Mesenchymal stem cell (in vitro differentiated cells and primary cell): ENCODE data around the gene RNF150.

Experiments used
- DNase-seq: peaks from one replicate; pipeline ENCODE4 v3.0.0-alpha.2; 2013
- H2AFZ ChIP-seq: one replicate; pipeline ENCODE4 v1.6.1; 2013; ENCODE audit warnings: low read depth, mild to moderate bottlenecking, control low read depth, inconsistent platforms, low read length, moderate library complexity
- H2AK5ac ChIP-seq: 2 replicates; pipeline ENCODE4 v1.6.1; 2013; ENCODE audit warnings: low read length, moderate library complexity, mild to moderate bottlenecking, inconsistent platforms; ENCODE audit not compliant: severe bottlenecking
- H2BK120ac ChIP-seq: one replicate; pipeline ENCODE4 v1.6.1; 2013; ENCODE audit warnings: low read depth, mild to moderate bottlenecking, inconsistent platforms, low read length, moderate library complexity
- H2BK12ac ChIP-seq, 2 experiments: one replicate each; pipeline ENCODE4 v1.6.1; 2013; ENCODE audit warnings: inconsistent platforms in 2 of 2, low read length in 2 of 2, mild to moderate bottlenecking in 2 of 2, moderate library complexity in 2 of 2, control low read depth in 1 of 2
- H2BK15ac ChIP-seq: one replicate; pipeline ENCODE4 v1.6.1; 2013; ENCODE audit warnings: mild to moderate bottlenecking, low read depth, inconsistent platforms; ENCODE audit not compliant: poor library complexity, severe bottlenecking
- H2BK5ac ChIP-seq: 2 replicates; pipeline ENCODE4 v1.6.1; 2013; ENCODE audit warnings: low read depth, mild to moderate bottlenecking, low read length, control low read depth, inconsistent platforms; ENCODE audit not compliant: poor library complexity, severe bottlenecking
- H3K14ac ChIP-seq, 2 experiments: one replicate each; pipeline ENCODE4 v1.6.1; 2013; ENCODE audit warnings: inconsistent platforms in 2 of 2, low read length in 2 of 2, control low read depth in 1 of 2, mild to moderate bottlenecking in 1 of 2, moderate library complexity in 1 of 2
- H3K18ac ChIP-seq, 2 experiments: one replicate each; pipeline ENCODE4 v1.6.1; 2013; ENCODE audit warnings: inconsistent platforms in 2 of 2, low read length in 2 of 2, control low read depth in 1 of 2, low read depth in 1 of 2, mild to moderate bottlenecking in 1 of 2
- H3K23ac ChIP-seq, 2 experiments: one replicate each; pipeline ENCODE4 v1.6.1; 2013; ENCODE audit warnings: inconsistent platforms in 2 of 2, low read length in 2 of 2, mild to moderate bottlenecking in 2 of 2, moderate library complexity in 2 of 2, control low read depth in 1 of 2
- H3K27ac ChIP-seq: 2 replicates; pipeline ENCODE4 v1.5.1; 2013; ENCODE audit warnings: mild to moderate bottlenecking, moderate library complexity, low read length, control low read depth, inconsistent platforms; ENCODE audit not compliant: poor library complexity, severe bottlenecking
- H3K27me3 ChIP-seq, 2 experiments: 2 replicates each; pipeline versions ENCODE4 v1.6.1 to v1.7.0; 2013; ENCODE audit warnings: low read length in 2 of 2, mild to moderate bottlenecking in 2 of 2, moderate library complexity in 2 of 2, control low read depth in 1 of 2, inconsistent platforms in 1 of 2; ENCODE audit not compliant: control insufficient read depth in 1 of 2, insufficient read depth in 1 of 2
- H3K36me3 ChIP-seq, 2 experiments: 2 replicates each; pipeline versions ENCODE4 v1.6.1 to v1.7.0; 2013; ENCODE audit warnings: low read length in 2 of 2, control low read depth in 1 of 2, inconsistent platforms in 1 of 2, low read depth in 1 of 2, mild to moderate bottlenecking in 1 of 2; ENCODE audit not compliant: insufficient read depth in 2 of 2, control insufficient read depth in 1 of 2
- H3K4ac ChIP-seq, 2 experiments: one replicate each; pipeline ENCODE4 v1.6.1; 2013; ENCODE audit warnings: inconsistent platforms in 2 of 2, low read length in 2 of 2, mild to moderate bottlenecking in 2 of 2, moderate library complexity in 2 of 2, control low read depth in 1 of 2, low read depth in 1 of 2
- H3K4me1 ChIP-seq: 2 replicates; pipeline ENCODE4 v1.6.1; 2013; ENCODE audit warnings: low read depth, low read length, control low read depth; ENCODE audit not compliant: control insufficient read depth, insufficient read depth
- H3K4me2 ChIP-seq: 2 replicates; pipeline ENCODE4 v1.6.1; 2013; ENCODE audit warnings: low read length, mild to moderate bottlenecking, inconsistent platforms; ENCODE audit not compliant: poor library complexity, severe bottlenecking
- H3K4me3 ChIP-seq, 2 experiments: 2 replicates each; pipeline versions ENCODE4 v1.5.1 to v1.7.0; 2013; ENCODE audit warnings: low read length in 2 of 2, mild to moderate bottlenecking in 2 of 2, control low read depth in 1 of 2, low read depth in 1 of 2; ENCODE audit not compliant: insufficient read depth in 1 of 2
- H3K79me1 ChIP-seq: replicated peaks from 2 replicates; pipeline ENCODE4 v1.6.1; 2013; ENCODE audit warnings: mild to moderate bottlenecking, control low read depth, low read length, inconsistent platforms; ENCODE audit not compliant: poor library complexity, severe bottlenecking
- H3K9ac ChIP-seq: 2 replicates; pipeline ENCODE4 v1.7.0; 2013; ENCODE audit warnings: mild to moderate bottlenecking, low read length, moderate library complexity
- H3K9me3 ChIP-seq: 2 replicates; pipeline ENCODE4 v1.7.0; 2013; ENCODE audit warnings: mild to moderate bottlenecking, low read length; ENCODE audit not compliant: control insufficient read depth
- H4K8ac ChIP-seq: one replicate; pipeline ENCODE4 v1.6.1; 2013; ENCODE audit warnings: inconsistent platforms, mild to moderate bottlenecking, low read length, moderate library complexity
- H4K91ac ChIP-seq: one replicate; pipeline ENCODE4 v1.6.1; 2013; ENCODE audit warnings: mild to moderate bottlenecking, low read length, inconsistent platforms
- WGBS: methylation state at CpG from one replicate; pipeline ENCODE4 v1.1.7; 2013; ENCODE audit warnings: mixed read lengths; 5-methylcytosine and 5-hydroxymethylcytosine counted together

The RNF150 gene

GRCh38 chr4:141120036-141120593, 13.2 kb downstream of the RNF150 start:
- H3K9me3 ChIP-seq, result no peaks in the 10 kb centered on the region
- H2BK12ac ChIP-seq, result no peak overlapping the region
- H3K79me1 ChIP-seq, result peaks cover 14% of the 10 kb centered on the region
- H3K27ac ChIP-seq, result no peak overlapping the region
- no peak overlapping the region for H2AK5ac ChIP-seq
- DNase-seq, result no peak
- H3K27me3 ChIP-seq, result no peaks in the 10 kb centered on the region
- no peaks in the 10 kb centered on the region for H3K36me3 ChIP-seq
- H3K4ac ChIP-seq, result no peak overlapping the region
- H3K14ac ChIP-seq, result no peak overlapping the region
- H2BK15ac ChIP-seq, result no peak overlapping the region
- H3K4me1 ChIP-seq, result peaks cover 1% of the 10 kb centered on the region
- no peak overlapping the region for H3K4me3 ChIP-seq
- 94% methylated on average over 3 of the region's 5 CpGs for WGBS
- H3K4me2 ChIP-seq, result no peak overlapping the region
- no peak overlapping the region for H2BK5ac ChIP-seq
- H2AFZ ChIP-seq, result no peak overlapping the region
- H4K8ac ChIP-seq, result no peak overlapping the region
- no peak overlapping the region for H2BK120ac ChIP-seq
- no peak overlapping the region for H4K91ac ChIP-seq
- no peak overlapping the region for H3K9ac ChIP-seq
- H3K23ac ChIP-seq, result no peak overlapping the region
- H3K18ac ChIP-seq, result no peak overlapping the region

- H3K9ac ChIP-seq, result no peak overlapping the region
- no peak overlapping the region for H2BK12ac ChIP-seq
- H3K4ac ChIP-seq, result no peak overlapping the region
- no peaks in the 10 kb centered on the region for H3K27me3 ChIP-seq
- peaks cover under 1% of the 10 kb centered on the region for H3K4me1 ChIP-seq
- no peak overlapping the region for H4K91ac ChIP-seq
- H3K36me3 ChIP-seq, result no peaks in the 10 kb centered on the region
- no peak overlapping the region for H2AFZ ChIP-seq
- no peak overlapping the region for H3K23ac ChIP-seq
- H2BK120ac ChIP-seq, result no peak overlapping the region
- H3K18ac ChIP-seq, result no peak overlapping the region
- H3K27ac ChIP-seq, result peak overlapping the region; percentile 43
- no peaks in the 10 kb centered on the region for H3K9me3 ChIP-seq
- H2BK15ac ChIP-seq, result no peak overlapping the region
- no peak overlapping the region for H3K4me3 ChIP-seq
- no peak overlapping the region for H3K4me2 ChIP-seq
- 56% methylated on average over 1 of the region's 1 CpG for WGBS
- H4K8ac ChIP-seq, result no peak overlapping the region
- DNase-seq, result no peak
- no peak overlapping the region for H2BK5ac ChIP-seq
- H3K14ac ChIP-seq, result no peak overlapping the region
- peaks cover 14% of the 10 kb centered on the region for H3K79me1 ChIP-seq
- no peak overlapping the region for H2AK5ac ChIP-seq
These were observed 14.2 kb downstream of the RNF150 start for GRCh38 chr4:141119071-141119470.

GRCh38 chr4:141118381-141118780, 14.9 kb downstream of the RNF150 start:
- Histone ChIP-seq H2BK5ac (no peak overlapping the region), H3K4me2 (no peak overlapping the region), H3K23ac (no peak overlapping the region), H3K9ac (no peak overlapping the region), H2BK15ac (no peak overlapping the region), H2BK12ac (no peak overlapping the region), H3K27ac (no peak overlapping the region), H3K4ac (no peak overlapping the region), H3K18ac (no peak overlapping the region), H4K91ac (no peak overlapping the region), H3K79me1 (peaks cover 14% of the 10 kb centered on the region), H3K36me3 (no peaks in the 10 kb centered on the region), H3K4me3 (no peak overlapping the region), H2AFZ (no peak overlapping the region), H4K8ac (no peak overlapping the region), H3K4me1 (no peaks in the 10 kb centered on the region), H3K27me3 (no peaks in the 10 kb centered on the region), H3K9me3 (no peaks in the 10 kb centered on the region), H2AK5ac (no peak overlapping the region), H3K14ac (no peak overlapping the region), H2BK120ac (no peak overlapping the region)
- no peak for DNase-seq
- 100% methylated on average over 1 of the region's 2 CpGs for WGBS

GRCh38 chr4:141117935-141118334, 15.3 kb downstream of the RNF150 start:
- Histone ChIP-seq H3K4me2 (no peak overlapping the region), H3K79me1 (peaks cover 12% of the 10 kb centered on the region), H3K23ac (no peak overlapping the region), H3K9ac (no peak overlapping the region), H3K4ac (no peak overlapping the region), H3K36me3 (no peaks in the 10 kb centered on the region), H4K91ac (no peak overlapping the region), H3K4me1 (no peaks in the 10 kb centered on the region), H3K27me3 (no peaks in the 10 kb centered on the region), H3K27ac (no peak overlapping the region), H3K9me3 (no peaks in the 10 kb centered on the region), H4K8ac (no peak overlapping the region), H2BK5ac (no peak overlapping the region), H2BK120ac (no peak overlapping the region), H2BK12ac (no peak overlapping the region), H2AFZ (no peak overlapping the region), H3K14ac (no peak overlapping the region), H3K18ac (no peak overlapping the region), H2AK5ac (peak overlapping the region; percentile 62), H3K4me3 (no peak overlapping the region), H2BK15ac (no peak overlapping the region)
- 67% methylated on average over 1 of the region's 1 CpG for WGBS
- DNase-seq, result no peak
